HEK293 (cell line): Measurements from ENCODE around the gene SERTAD1.

Experiments
- EGR2 ChIP-seq: fragments of 450-650 bp; formaldehyde crosslinking; IDR thresholded peaks from 2 replicates; pipeline ENCODE4 v1.5.1; 2016; ENCODE audit warnings: low read depth, missing biosample characterization, missing genetic modification characterization
- GFI1B ChIP-seq: fragments of 450-650 bp; formaldehyde crosslinking; IDR thresholded peaks from 2 replicates; pipeline ENCODE4 v1.5.1; 2016; ENCODE audit warnings: missing biosample characterization, missing genetic modification characterization
- GLI4 ChIP-seq: fragments of 450-650 bp; formaldehyde crosslinking; IDR thresholded peaks from 2 replicates; pipeline ENCODE4 v1.5.1; 2016; ENCODE audit warnings: missing biosample characterization, missing genetic modification characterization
- HOXC10 ChIP-seq: sonication (generic); formaldehyde crosslinking; IDR thresholded peaks from 2 replicates; pipeline ENCODE4 v1.8.1; 2023; ENCODE audit warnings: mild to moderate bottlenecking, missing genetic modification reagents
- INSM2 ChIP-seq: fragments of 450-650 bp; formaldehyde crosslinking; IDR thresholded peaks from 2 replicates; pipeline ENCODE4 v1.5.1; 2016; ENCODE audit warnings: missing biosample characterization, missing genetic modification characterization
- KLF17 ChIP-seq: fragments of 450-650 bp; formaldehyde crosslinking; IDR thresholded peaks from 2 replicates; pipeline ENCODE4 v1.5.1; 2016; ENCODE audit warnings: missing biosample characterization, missing genetic modification characterization
- ZBTB1 ChIP-seq: fragments of 450-650 bp; formaldehyde crosslinking; IDR thresholded peaks from 2 replicates; pipeline ENCODE4 v1.5.1; 2016; ENCODE audit warnings: missing biosample characterization, missing genetic modification characterization
- ZBTB21 ChIP-seq: fragments of 450-650 bp; formaldehyde crosslinking; IDR thresholded peaks from 2 replicates; pipeline ENCODE4 v1.5.1; 2017; ENCODE audit warnings: missing biosample characterization, missing genetic modification characterization
- ZBTB26 ChIP-seq: fragments of 450-650 bp; formaldehyde crosslinking; optimal IDR thresholded peaks from 2 replicates; pipeline ENCODE3; 2016; ENCODE audit warnings: missing biosample characterization, mild to moderate bottlenecking, missing genetic modification characterization
- ZBTB7A ChIP-seq: fragments of 450-650 bp; formaldehyde crosslinking; IDR thresholded peaks from 2 replicates; pipeline ENCODE4 v1.5.1; 2016; ENCODE audit warnings: low read depth, missing biosample characterization, missing genetic modification characterization
- ZFHX2 ChIP-seq: fragments of 450-650 bp; formaldehyde crosslinking; conservative IDR thresholded peaks from 2 replicates; pipeline ENCODE4 v1.5.1; 2016; ENCODE audit warnings: missing biosample characterization, missing genetic modification characterization
- ZNF121 ChIP-seq: fragments of 450-650 bp; formaldehyde crosslinking; IDR thresholded peaks from 2 replicates; pipeline ENCODE4 v1.5.1; 2016; ENCODE audit warnings: missing biosample characterization, missing genetic modification characterization
- ZNF132 ChIP-seq: fragments of 450-650 bp; formaldehyde crosslinking; IDR thresholded peaks from 2 replicates; pipeline ENCODE4 v1.5.1; 2017; ENCODE audit warnings: missing biosample characterization, missing genetic modification characterization, borderline replicate concordance
- ZNF148 ChIP-seq: fragments of 450-650 bp; formaldehyde crosslinking; IDR thresholded peaks from 2 replicates; pipeline ENCODE4 v1.5.0; 2017; ENCODE audit warnings: missing biosample characterization, missing genetic modification characterization, borderline replicate concordance
- ZNF174 ChIP-seq: fragments of 450-650 bp; formaldehyde crosslinking; IDR thresholded peaks from 2 replicates; pipeline ENCODE4 v1.5.0; 2017; ENCODE audit warnings: missing biosample characterization, mild to moderate bottlenecking, missing genetic modification characterization
- ZNF214 ChIP-seq: fragments of 450-650 bp; formaldehyde crosslinking; IDR thresholded peaks from 2 replicates; pipeline ENCODE4 v1.5.1; 2017; ENCODE audit warnings: missing biosample characterization, mild to moderate bottlenecking, missing genetic modification characterization, borderline replicate concordance
- ZNF221 ChIP-seq: fragments of 450-650 bp; formaldehyde crosslinking; IDR thresholded peaks from 2 replicates; pipeline ENCODE4 v1.5.1; 2017; ENCODE audit warnings: missing biosample characterization, missing genetic modification characterization, borderline replicate concordance
- ZNF335 ChIP-seq: fragments of 450-650 bp; formaldehyde crosslinking; conservative IDR thresholded peaks from 2 replicates; pipeline ENCODE4 v1.5.1; 2016; ENCODE audit warnings: missing biosample characterization, missing genetic modification characterization
- ZNF513 ChIP-seq: fragments of 450-650 bp; IDR thresholded peaks from 2 replicates; pipeline ENCODE4 v1.5.1; 2018; ENCODE audit warnings: missing biosample characterization, missing genetic modification characterization
- ZNF514 ChIP-seq: fragments of 450-650 bp; formaldehyde crosslinking; IDR thresholded peaks from 2 replicates; pipeline ENCODE4 v1.5.1; 2016; ENCODE audit warnings: missing biosample characterization, missing genetic modification characterization
- ZNF529 ChIP-seq: fragments of 450-650 bp; formaldehyde crosslinking; IDR thresholded peaks from 2 replicates; pipeline ENCODE4 v1.5.1; 2017; ENCODE audit warnings: missing genetic modification characterization, missing biosample characterization; ENCODE audit not compliant: insufficient replicate concordance
- ZNF558 ChIP-seq: fragments of 450-650 bp; formaldehyde crosslinking; IDR thresholded peaks from 2 replicates; pipeline ENCODE4 v1.5.1; 2016; ENCODE audit warnings: missing biosample characterization, missing genetic modification characterization
- ZNF585B ChIP-seq: fragments of 450-650 bp; formaldehyde crosslinking; IDR thresholded peaks from 2 replicates; pipeline ENCODE4 v1.5.1; 2016; ENCODE audit warnings: missing biosample characterization, missing genetic modification characterization
- ZNF664 ChIP-seq: fragments of 450-650 bp; formaldehyde crosslinking; IDR thresholded peaks from 2 replicates; pipeline ENCODE4 v1.5.1; 2016; ENCODE audit warnings: missing biosample characterization, missing genetic modification characterization
- ZSCAN18 ChIP-seq: fragments of 450-650 bp; formaldehyde crosslinking; IDR thresholded peaks from 2 replicates; pipeline ENCODE4 v1.5.1; 2016; ENCODE audit warnings: missing biosample characterization, missing genetic modification characterization
- ZXDB ChIP-seq: fragments of 450-650 bp; formaldehyde crosslinking; IDR thresholded peaks from 2 replicates; pipeline ENCODE4 v1.5.1; 2016; ENCODE audit warnings: missing biosample characterization, missing genetic modification characterization

The SERTAD1 gene

GRCh38 chr19:40443131-40443999, 17.6 kb upstream of the SERTAD1 start (continued):
- TF ChIP-seq ZNF174 (tag by site-specific recombination): no peak
- TF ChIP-seq ZNF529 (tag by site-specific recombination): no peak
- peak; percentile 69 for TF ChIP-seq INSM2 (tag by site-specific recombination)
- TF ChIP-seq ZNF121: no peak
- TF ChIP-seq ZNF514 (tag by site-specific recombination): no peak
- peak; percentile 70 for TF ChIP-seq ZNF335 (tag by site-specific recombination)
- TF ChIP-seq ZNF148 (tag by site-specific recombination): no peak
- TF ChIP-seq ZNF214: no peak
- peak; percentile 96 for TF ChIP-seq ZXDB
- TF ChIP-seq ZNF132: no peak
- no peak for TF ChIP-seq ZBTB1 (tag by site-specific recombination)
- no peak for TF ChIP-seq ZFHX2 (tag by site-specific recombination)
- no peak for TF ChIP-seq HOXC10 (CRISPR knock-in tag)
- TF ChIP-seq ZBTB7A (tag by site-specific recombination): peak; percentile 96
- TF ChIP-seq ZBTB21 (tag by site-specific recombination): peak; percentile 55; the same call in 1 of the 2 replicates
- TF ChIP-seq KLF17 (tag by site-specific recombination): peak; percentile 98
- TF ChIP-seq ZNF513 (tag by site-specific recombination): no peak; the same call in 1 of the 2 replicates
- no peak; the same call in 1 of the 2 replicates for TF ChIP-seq ZNF558 (tag by site-specific recombination)
- TF ChIP-seq GFI1B (tag by site-specific recombination): peak; percentile 22; the same call in 1 of the 2 replicates
- TF ChIP-seq ZNF221: peak; percentile 77; the same call in 1 of the 2 replicates
- TF ChIP-seq EGR2 (tag by site-specific recombination): no peak; the same call in 1 of the 2 replicates
- TF ChIP-seq ZNF664 (tag by site-specific recombination): no peak
- no peak for TF ChIP-seq ZNF585B
- peak; percentile 97 for TF ChIP-seq ZBTB26 (tag by site-specific recombination)
- TF ChIP-seq GLI4 (tag by site-specific recombination): no peak
- TF ChIP-seq ZSCAN18 (tag by site-specific recombination): 0 out of 2 replicates have a peak, but pooled peaks have one; percentile 24
